GM15510 (cell line): ENCODE measurements around the gene SCARB2.

Experiments
- POLR2A ChIP-seq: IDR thresholded peaks from 3 replicates; pipeline ENCODE4 v1.6.1; 2011; ENCODE audit warnings: borderline replicate concordance; ENCODE audit not compliant: insufficient read length; ENCODE audit errors: extremely low read depth

The SCARB2 gene

DNA sequence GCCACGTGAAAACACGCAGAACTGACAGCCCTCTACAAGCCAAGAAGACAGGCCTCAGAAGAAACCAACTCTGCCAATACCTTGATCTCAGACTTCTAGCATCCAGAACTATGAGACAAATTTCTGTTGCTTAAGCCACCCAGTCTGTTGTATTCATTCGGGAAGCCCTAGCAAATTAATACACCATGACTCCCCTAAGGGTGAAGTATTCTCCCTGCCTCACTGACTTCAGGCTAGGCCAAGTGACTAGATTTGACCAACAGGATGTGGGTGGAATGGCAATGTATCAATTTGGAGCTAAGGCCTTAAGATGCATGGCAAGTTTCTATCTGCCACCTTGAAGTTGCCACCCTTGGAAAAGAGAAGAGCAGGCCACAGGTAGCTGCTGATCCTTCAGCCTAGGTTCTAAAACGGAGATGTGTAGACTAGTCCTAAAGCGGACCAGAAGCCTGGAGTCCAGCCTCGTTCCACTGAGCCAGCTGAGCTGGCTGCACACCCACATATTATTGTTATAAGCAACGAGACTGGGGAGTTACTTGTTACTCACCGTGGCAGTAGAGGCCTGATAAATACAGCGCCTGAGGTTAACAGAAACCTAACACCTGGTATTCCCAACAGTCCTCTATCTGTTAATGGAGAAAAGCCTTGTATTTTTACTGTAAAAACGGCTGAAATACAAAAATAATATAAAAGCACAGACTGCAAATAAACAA is 16.4 kb downstream of the SCARB2 start:
- no peak for TF ChIP-seq POLR2A

- no peak for TF ChIP-seq POLR2A
Measured at GRCh38 chr4:76196376-76196775, 17.2 kb downstream of the SCARB2 start.

DNA sequence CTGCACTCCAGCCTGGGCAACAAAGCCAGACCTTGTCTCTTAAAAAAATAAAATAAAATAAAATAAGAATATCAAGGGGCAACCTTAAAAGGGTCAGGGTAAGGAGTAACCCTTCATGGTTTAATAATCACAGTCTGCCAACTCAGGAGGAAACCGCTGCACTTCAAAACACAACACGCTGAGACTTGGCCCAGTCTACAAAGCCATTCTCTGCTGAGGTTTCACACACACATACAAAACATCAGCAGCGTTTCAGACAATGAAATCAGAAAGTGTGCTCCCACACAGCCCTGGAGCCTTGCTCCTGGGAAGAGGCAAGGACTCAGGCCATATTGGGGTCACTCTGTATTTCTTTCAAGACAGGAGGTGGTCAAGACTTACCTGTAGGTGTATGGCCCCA is 18.3 kb downstream of the SCARB2 start:
- TF ChIP-seq POLR2A = no peak

GRCh38 chr4:76194325-76194724 is 19.3 kb downstream of the SCARB2 start:
- no peak for TF ChIP-seq POLR2A

- no peak for TF ChIP-seq POLR2A
Measured at GRCh38 chr4:76192236-76192635, 21.4 kb downstream of the SCARB2 start.

GRCh38 chr4:76188557-76188956 is 25.1 kb downstream of the SCARB2 start:
- no peak for TF ChIP-seq POLR2A

DNA sequence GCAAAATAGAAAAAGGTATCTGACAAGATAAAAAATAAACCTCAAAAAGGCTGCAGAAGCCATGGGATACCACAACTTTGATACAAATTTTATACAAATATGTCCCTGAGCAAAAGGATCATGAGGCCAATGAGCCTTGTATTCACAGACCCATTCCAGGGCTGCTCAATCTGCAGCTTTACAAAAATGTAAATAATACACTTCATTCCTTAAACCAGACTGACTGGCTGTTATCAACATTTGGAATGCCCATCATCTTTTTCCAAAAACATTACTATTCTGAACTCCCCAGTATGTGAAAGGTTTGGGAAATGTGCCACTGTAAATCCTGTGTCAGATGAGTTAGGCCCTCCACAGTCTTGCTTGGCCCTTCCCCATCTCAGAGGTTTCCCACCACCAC is 25.5 kb downstream of the SCARB2 start:
- no peak for TF ChIP-seq POLR2A

DNA sequence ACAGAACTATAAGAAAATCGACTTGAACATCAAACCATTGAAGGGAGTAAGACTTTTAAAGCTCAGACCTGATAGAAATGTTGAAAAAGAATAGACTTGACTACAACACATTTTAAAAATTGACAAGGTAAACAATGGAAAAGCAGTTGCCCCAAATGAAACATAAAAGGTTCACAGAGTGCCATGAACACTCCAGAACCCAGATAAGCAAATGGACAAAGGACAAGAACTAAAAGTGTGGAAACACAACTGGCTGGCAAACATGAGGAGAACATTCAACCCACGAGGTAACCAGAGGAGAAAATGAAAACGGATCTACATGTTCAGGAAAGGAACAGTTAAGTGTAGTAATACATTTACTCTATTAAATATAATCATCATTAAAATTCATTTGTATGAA is 26.5 kb downstream of the SCARB2 start:
- TF ChIP-seq POLR2A = no peak

- no peak for TF ChIP-seq POLR2A
Measured at GRCh38 chr4:76182463-76182862, 31.2 kb downstream of the SCARB2 start.

- TF ChIP-seq POLR2A = no peak
Measured at GRCh38 chr4:76179398-76180318, 34.0 kb downstream of the SCARB2 start.

GRCh38 chr4:76178296-76178695 is 35.3 kb downstream of the SCARB2 start:
- TF ChIP-seq POLR2A = no peak

DNA sequence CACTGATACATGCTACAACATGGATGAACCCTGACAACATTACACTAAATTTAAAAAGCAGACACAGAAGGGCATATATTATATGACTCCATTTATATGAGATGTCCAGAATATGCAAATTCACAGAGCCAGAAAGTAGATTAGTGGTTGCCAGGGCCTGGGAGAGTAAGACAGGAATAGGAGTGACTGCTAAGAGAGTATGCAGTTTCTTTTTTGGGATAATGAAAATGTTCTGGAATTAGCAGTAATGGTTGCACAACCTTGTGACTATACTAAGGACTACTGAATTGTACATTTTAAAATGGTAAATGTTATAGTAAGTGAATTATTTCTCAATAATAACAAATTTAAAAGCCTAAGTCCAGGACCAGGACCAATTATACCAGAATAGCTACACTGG is 35.9 kb downstream of the SCARB2 start:
- no peak for TF ChIP-seq POLR2A

- no peak for TF ChIP-seq POLR2A
Measured at GRCh38 chr4:76175336-76175735, 38.3 kb downstream of the SCARB2 start.

DNA sequence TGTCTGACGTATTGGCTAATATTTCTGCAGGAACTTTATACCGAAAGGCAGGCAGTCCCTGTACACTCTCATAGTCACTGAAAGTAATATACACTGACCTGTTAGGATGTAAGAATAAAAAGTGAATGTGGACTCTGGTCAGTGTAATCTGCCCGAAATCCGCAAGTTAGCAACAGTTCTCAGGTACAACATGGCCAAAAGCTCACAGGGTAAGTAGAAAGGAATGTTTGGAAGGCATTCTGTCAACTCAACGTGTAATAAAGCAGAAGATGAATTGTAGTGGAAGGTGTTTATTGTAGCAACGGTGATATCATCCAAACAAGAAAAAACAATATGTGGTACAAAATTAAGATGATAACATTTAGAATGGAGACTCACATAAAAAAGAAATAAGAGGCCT is 39.4 kb downstream of the SCARB2 start:
- no peak for TF ChIP-seq POLR2A

GRCh38 chr4:76168688-76169087 is 44.9 kb downstream of the SCARB2 start:
- no peak for TF ChIP-seq POLR2A

- no peak for TF ChIP-seq POLR2A
Measured at GRCh38 chr4:76166480-76166879, 47.1 kb downstream of the SCARB2 start.
